Gastrocnemius medialis (tissue), 4 donors: Measurements from ENCODE around the gene FASN.

Experiments used
- POLR2A ChIP-seq, 2 donors: fragments of 450-650 bp; IDR thresholded peaks; one replicate each; pipeline ENCODE4 v1.6.1; 2017; ENCODE audit warnings: antibody characterized with exemption in 2 of 2, mild to moderate bottlenecking in 2 of 2, moderate library complexity in 2 of 2
- TF ChIP-seq, protein P1 (sequence below), 5 experiments: fragments of 450-650 bp in 3 of 5; fragments of 200-600 bp in 2 of 5; sonication (generic) in 2 of 5; IDR thresholded peaks in 4 of 5; conservative IDR thresholded peaks in 1 of 5; 1 replicate in 4 of 5; 2 replicates in 1 of 5; pipeline ENCODE4 v1.5.1; 2016 to 2019; ENCODE audit warnings: antibody characterized with exemption in 5 of 5, mild to moderate bottlenecking in 3 of 5, moderate library complexity in 3 of 5

DNA sequence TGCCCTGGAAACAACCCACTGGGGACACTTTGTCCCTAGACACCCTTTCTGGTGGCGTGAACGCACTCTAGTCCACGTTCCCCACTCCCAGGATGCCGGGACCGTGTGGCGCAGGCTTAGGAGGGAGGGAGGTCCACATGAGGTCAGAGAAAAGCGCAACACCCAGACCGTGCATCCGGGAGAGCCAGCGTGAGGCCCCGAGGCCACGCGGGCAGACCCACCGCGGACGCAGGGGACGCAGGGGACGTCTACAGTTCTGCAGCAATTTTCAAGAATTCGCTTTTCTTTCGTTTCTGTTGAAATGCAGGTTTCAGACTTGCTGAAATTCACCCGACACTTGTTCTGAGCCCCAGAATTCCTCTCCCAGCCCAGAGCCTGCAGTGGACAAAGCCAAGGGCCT lies 51.1 kb downstream of the FASN start:
- TF ChIP-seq POLR2A (IDR thresholded peaks at IDR 0.05) = no peak
- TF ChIP-seq, protein P1, sequence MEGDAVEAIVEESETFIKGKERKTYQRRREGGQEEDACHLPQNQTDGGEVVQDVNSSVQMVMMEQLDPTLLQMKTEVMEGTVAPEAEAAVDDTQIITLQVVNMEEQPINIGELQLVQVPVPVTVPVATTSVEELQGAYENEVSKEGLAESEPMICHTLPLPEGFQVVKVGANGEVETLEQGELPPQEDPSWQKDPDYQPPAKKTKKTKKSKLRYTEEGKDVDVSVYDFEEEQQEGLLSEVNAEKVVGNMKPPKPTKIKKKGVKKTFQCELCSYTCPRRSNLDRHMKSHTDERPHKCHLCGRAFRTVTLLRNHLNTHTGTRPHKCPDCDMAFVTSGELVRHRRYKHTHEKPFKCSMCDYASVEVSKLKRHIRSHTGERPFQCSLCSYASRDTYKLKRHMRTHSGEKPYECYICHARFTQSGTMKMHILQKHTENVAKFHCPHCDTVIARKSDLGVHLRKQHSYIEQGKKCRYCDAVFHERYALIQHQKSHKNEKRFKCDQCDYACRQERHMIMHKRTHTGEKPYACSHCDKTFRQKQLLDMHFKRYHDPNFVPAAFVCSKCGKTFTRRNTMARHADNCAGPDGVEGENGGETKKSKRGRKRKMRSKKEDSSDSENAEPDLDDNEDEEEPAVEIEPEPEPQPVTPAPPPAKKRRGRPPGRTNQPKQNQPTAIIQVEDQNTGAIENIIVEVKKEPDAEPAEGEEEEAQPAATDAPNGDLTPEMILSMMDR (IDR thresholded peaks at IDR 0.05 in 4 of 5, conservative IDR thresholded peaks at IDR 0.05 in 1 of 5) = no peak
